Measurements from ENCODE around the gene CA12. TPM values are rescaled to one million over a fixed set of nuclear protein-coding genes. Genes with fewer than 3 reads are reported as not detected.
"Not testable (repeated sequence)": the region's sequence is repeated elsewhere in the genome, so short reads cannot be mapped to it uniquely, and the experiment has no call there.

The CA12 gene
- total and polyA plus RNA-seq, 11 donors, result 0.04 to 5.2 (median 0.25) TPM; not detected in 3

- no peaks in the 10 kb centered on the region for H3K27me3 ChIP-seq
- no peak overlapping the region for H3K4me3 ChIP-seq
- intact Hi-C loops (cut with DNase I), result loop anchor here in 1 of 10 donors (10.0 kb wide), 1 partner anchor 254 kb away; no protein-coding TSS in a partner anchor
- no peaks in the 10 kb centered on the region for H3K4me1 ChIP-seq
- no peaks in the 10 kb centered on the region for H3K36me3 ChIP-seq
- TF ChIP-seq CTCF (IDR thresholded peaks at IDR 0.05), result no peak
- 82 to 85% (median 83%) methylated on average over 8 of the region's 8 CpGs for WGBS, 4 donors
- ATAC-seq (no peak), DNase-seq (no peak)
- no peaks in the 10 kb centered on the region for H3K9me3 ChIP-seq
- H3K27ac ChIP-seq, result no peak overlapping the region
Measured at GRCh38 chr15:63418811-63419210, 37.2 kb upstream of the CA12 start.

GRCh38 chr15:63417721-63418120 is 36.1 kb upstream of the CA12 start:
- Histone ChIP-seq H3K36me3 (no peaks in the 10 kb centered on the region), H3K27ac (no peak overlapping the region), H3K9me3 (no peaks in the 10 kb centered on the region), H3K4me3 (no peak overlapping the region), H3K27me3 (no peaks in the 10 kb centered on the region), H3K4me1 (no peaks in the 10 kb centered on the region)
- no peak for ATAC-seq
- TF ChIP-seq CTCF (IDR thresholded peaks at IDR 0.05), result no peak
- no peak for TF ChIP-seq POLR2A (IDR thresholded peaks at IDR 0.05)
- DNase-seq, result no peak
- 92 to 96% (median 93%) methylated on average over 4 of the region's 4 CpGs for whole genome bisulfite sequencing, 4 donors
- intact Hi-C loops (cut with DNase I), result loop anchor here in 1 of 10 donors (10.0 kb wide), 1 partner anchor 253 kb away; no protein-coding TSS in a partner anchor

GRCh38 chr15:63417274-63417673 is 35.6 kb upstream of the CA12 start:
- intact Hi-C loops (cut with DNase I), result loop anchor here in 1 of 10 donors (10.0 kb wide), 1 partner anchor 252 kb away; no protein-coding TSS in a partner anchor
- not testable (repeated sequence) for H3K36me3 ChIP-seq, H3K9me3 ChIP-seq, H3K27me3 ChIP-seq, ATAC-seq, DNase-seq, H3K4me1 ChIP-seq, H3K27ac ChIP-seq, H3K4me3 ChIP-seq
- WGBS, 4 donors, result 92 to 95% (median 93%) methylated on average over 21 of the region's 21 CpGs

DNA sequence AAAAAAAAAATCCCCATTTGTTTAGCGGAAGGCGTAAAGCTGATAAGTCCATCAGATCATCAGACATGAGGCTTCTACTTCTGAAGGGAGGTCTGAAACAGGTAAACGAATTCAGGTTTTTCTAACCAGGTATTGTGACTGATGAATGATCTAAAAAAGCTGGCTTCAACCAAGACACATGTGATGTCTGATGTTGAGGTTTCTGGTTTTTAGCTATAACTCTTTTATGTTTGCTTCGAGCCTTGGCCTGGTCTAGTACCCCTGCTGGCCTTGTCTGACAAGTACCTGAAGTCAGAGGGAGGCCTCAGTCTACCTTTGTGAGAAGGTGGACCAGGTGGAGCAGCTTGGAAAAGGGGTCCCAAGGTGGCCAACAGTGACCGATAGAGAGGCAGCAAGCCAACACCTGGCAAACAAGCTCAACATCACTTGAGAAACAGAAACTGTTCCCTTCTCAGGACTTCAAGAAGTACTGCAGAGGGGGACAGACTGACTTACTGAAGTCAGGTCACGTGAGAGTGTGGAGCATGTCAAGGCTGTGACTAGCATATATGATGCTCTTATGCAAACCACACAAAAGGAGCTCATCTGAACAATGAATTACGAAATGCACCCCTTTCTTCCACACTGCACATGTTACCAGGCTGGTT is 33.0 kb upstream of the CA12 start:
- no peaks in the 10 kb centered on the region for H3K9me3 ChIP-seq
- no peaks in the 10 kb centered on the region for H3K27me3 ChIP-seq
- intact Hi-C loops (cut with DNase I), result loop anchor here in 1 of 10 donors (10.0 kb wide), 1 partner anchor 250 kb away; no protein-coding TSS in a partner anchor
- no peaks in the 10 kb centered on the region for H3K36me3 ChIP-seq
- no peak for ATAC-seq
- H3K4me3 ChIP-seq, result no peak overlapping the region
- no peak for TF ChIP-seq CTCF (IDR thresholded peaks at IDR 0.05)
- TF ChIP-seq POLR2A (IDR thresholded peaks at IDR 0.05), result no peak
- H3K4me1 ChIP-seq, result no peaks in the 10 kb centered on the region
- 93 to 97% (median 96%) methylated on average over 7 of the region's 7 CpGs for WGBS, 4 donors
- DNase-seq, result no peak
- H3K27ac ChIP-seq, result no peak overlapping the region

- ATAC-seq (no peak), DNase-seq (no peak)
- intact Hi-C loops (cut with DNase I), result loop anchor here in 1 of 10 donors (10.0 kb wide), 1 partner anchor 248 kb away; no protein-coding TSS in a partner anchor
- Histone ChIP-seq H3K27ac (no peak overlapping the region), H3K36me3 (no peaks in the 10 kb centered on the region), H3K4me1 (no peaks in the 10 kb centered on the region), H3K4me3 (no peak overlapping the region), H3K9me3 (no peaks in the 10 kb centered on the region), H3K27me3 (no peaks in the 10 kb centered on the region)
- no peak for TF ChIP-seq CTCF (IDR thresholded peaks at IDR 0.05)
- no peak for TF ChIP-seq POLR2A (IDR thresholded peaks at IDR 0.05)
- 86 to 95% (median 91%) methylated on average over 7 of the region's 7 CpGs for WGBS, 4 donors
Measured at GRCh38 chr15:63412551-63412950, 30.9 kb upstream of the CA12 start.
